ENCODE results near the gene USP7.

Gene USP7

DNA sequence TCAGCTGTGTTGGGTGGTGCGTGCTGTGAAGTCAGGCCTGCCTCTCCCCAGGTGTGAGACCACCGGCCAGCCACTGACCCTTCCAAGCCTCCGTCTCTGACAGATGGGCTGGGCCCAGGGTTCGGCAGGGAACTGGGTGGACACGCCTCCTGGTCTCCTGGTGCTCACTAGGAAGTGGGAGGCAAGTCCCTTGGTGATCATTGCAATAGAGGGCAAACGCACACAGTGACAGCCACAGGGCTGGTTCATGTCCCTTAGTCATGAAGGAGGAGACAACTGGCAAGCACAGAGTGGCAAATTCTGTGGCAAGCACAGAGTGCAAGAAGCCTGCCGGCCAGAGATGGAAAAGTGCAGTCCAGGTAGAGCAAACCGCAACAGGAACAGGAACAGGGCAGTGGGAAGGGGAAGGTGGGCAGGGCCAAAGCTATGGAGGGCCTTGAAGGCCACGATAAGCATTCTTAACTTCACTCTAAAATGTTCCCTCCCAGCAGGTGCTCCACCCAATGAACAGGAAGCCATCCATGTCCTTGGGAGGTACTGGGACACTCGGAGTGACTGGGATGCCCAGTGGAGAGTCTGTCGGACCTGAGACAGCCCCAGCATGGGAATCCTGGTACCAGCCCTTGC lies 21.9 kb downstream of the USP7 start:
- Histone ChIP-seq H3K27ac (ENCODE audit: low read depth, low read length) (no peak overlapping the region), H3K27me3 (ENCODE audit: insufficient read depth, low read length) (no peaks in the 10 kb centered on the region), H3K79me2 (ENCODE audit: control insufficient read depth, insufficient read depth, low read length, unreplicated experiment) (peaks cover 98% of the 10 kb centered on the region), H3K4me1 (ENCODE audit: control insufficient read depth, insufficient read depth, low read length, unreplicated experiment) (no peaks in the 10 kb centered on the region), H2AFZ (ENCODE audit: low read length, unreplicated experiment) (no peak overlapping the region), H3K4me3 (ENCODE audit: low read depth, low read length) (no peak overlapping the region), H3K36me3 (ENCODE audit: insufficient read depth, low read length) (no peaks in the 10 kb centered on the region)

DNA sequence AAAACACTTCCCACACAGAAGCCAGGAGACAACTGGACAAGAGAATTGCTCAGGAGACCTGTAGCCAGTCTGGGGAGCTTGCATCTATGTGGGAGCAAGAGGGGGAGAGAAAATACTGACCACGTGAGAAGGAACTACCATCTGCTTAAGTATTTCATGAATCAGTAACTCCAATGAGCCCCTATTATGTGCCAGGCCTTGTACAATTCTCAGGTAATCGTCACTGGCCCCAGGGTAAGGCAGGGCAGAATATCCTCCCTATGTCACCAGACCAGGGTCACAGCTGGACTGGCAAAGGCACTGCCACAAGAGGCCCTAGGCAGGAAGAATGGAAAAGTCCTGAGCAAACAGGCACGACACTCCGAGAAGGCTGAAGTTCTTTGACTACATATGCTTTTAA lies 25.9 kb downstream of the USP7 start:
- Histone ChIP-seq H3K4me3 (ENCODE audit: low read depth, low read length) (no peak overlapping the region), H3K36me3 (ENCODE audit: insufficient read depth, low read length) (no peaks in the 10 kb centered on the region), H3K79me2 (ENCODE audit: control insufficient read depth, insufficient read depth, low read length, unreplicated experiment) (peaks cover 97% of the 10 kb centered on the region), H3K4me1 (ENCODE audit: control insufficient read depth, insufficient read depth, low read length, unreplicated experiment) (no peaks in the 10 kb centered on the region), H3K27ac (ENCODE audit: low read depth, low read length) (no peak overlapping the region), H3K27me3 (ENCODE audit: insufficient read depth, low read length) (no peaks in the 10 kb centered on the region), H2AFZ (ENCODE audit: low read length, unreplicated experiment) (no peak overlapping the region)

DNA sequence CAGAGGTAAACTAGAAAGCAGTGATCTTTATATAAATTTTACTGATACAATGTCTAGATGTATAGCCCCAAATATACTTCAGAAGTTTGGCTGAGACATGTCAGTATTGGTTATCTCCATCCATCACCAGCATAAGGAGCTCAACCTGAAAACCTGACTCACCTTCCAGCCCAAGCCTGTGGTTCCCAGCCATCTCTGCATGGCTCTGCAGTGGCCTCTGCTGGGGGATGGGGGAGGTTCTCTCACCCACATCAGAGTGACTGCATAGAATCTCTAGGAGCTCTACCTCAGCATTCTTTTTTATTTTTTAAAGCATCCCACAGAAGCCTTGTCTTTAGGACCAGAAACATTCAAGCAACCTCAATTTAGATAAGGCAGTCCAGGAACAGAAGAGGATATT lies 27.3 kb downstream of the USP7 start:
- Histone ChIP-seq H3K36me3 (ENCODE audit: insufficient read depth, low read length) (no peaks in the 10 kb centered on the region), H3K27me3 (ENCODE audit: insufficient read depth, low read length) (no peaks in the 10 kb centered on the region), H3K79me2 (ENCODE audit: control insufficient read depth, insufficient read depth, low read length, unreplicated experiment) (peaks cover 96% of the 10 kb centered on the region), H3K4me1 (ENCODE audit: control insufficient read depth, insufficient read depth, low read length, unreplicated experiment) (no peaks in the 10 kb centered on the region), H3K4me3 (ENCODE audit: low read depth, low read length) (no peak overlapping the region), H3K27ac (ENCODE audit: low read depth, low read length) (no peak overlapping the region), H2AFZ (ENCODE audit: low read length, unreplicated experiment) (no peak overlapping the region)

DNA sequence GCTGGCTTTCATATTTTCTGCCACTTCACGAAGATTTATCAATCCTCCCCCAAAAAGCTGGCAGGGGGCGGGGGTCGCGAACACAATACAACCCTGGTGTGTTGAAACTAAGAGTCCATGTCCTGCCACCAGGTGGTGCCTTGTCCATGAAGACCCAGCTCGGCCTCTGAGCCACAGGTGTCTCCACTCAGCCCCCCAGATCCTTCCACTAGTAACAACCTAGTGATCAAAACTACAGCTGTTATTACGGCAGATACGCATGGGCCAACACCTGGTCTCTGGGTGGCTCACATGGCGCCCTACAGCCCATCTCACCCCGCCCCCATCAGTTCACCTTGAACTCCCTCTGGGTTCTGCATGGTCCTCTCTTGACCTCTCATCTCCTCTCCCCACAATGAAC lies 27.7 kb downstream of the USP7 start:
- Histone ChIP-seq H3K4me3 (ENCODE audit: low read depth, low read length) (no peak overlapping the region), H3K4me1 (ENCODE audit: control insufficient read depth, insufficient read depth, low read length, unreplicated experiment) (no peaks in the 10 kb centered on the region), H2AFZ (ENCODE audit: low read length, unreplicated experiment) (no peak overlapping the region)

DNA sequence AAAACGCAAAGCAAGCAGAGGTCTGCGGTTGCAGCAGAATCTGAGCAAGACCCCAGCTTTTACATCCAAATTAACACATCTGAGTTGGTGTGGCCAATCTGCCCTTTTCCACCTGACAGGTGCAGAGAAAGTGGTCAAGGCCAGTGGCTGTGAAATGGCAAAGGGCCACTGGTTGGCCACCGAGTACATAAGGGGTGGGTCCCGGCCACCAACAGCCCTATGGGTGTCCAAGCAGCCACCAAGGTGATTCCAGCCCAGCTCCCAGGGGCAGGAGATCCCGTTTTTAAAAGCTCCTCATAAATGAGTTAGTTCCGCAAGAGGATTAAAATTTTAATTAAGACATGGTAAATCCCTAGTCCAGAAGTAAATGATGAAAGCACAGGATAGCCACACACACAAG lies 29.1 kb downstream of the USP7 start:
- no peak overlapping the region for H2AFZ ChIP-seq (ENCODE audit: low read length, unreplicated experiment)
- H3K36me3 ChIP-seq (ENCODE audit: insufficient read depth, low read length), result peaks cover 5% of the 10 kb centered on the region
- no peak overlapping the region for H3K27ac ChIP-seq (ENCODE audit: low read depth, low read length)
- H3K4me1 ChIP-seq (ENCODE audit: control insufficient read depth, insufficient read depth, low read length, unreplicated experiment), result no peaks in the 10 kb centered on the region
- H3K79me2 ChIP-seq (ENCODE audit: control insufficient read depth, insufficient read depth, low read length, unreplicated experiment), result peaks cover 96% of the 10 kb centered on the region
- no peaks in the 10 kb centered on the region for H3K27me3 ChIP-seq (ENCODE audit: insufficient read depth, low read length)
- H3K4me3 ChIP-seq (ENCODE audit: low read depth, low read length), result no peak overlapping the region

More for the DNA sequence above, 27.7 kb downstream of the USP7 start:
- peaks cover 96% of the 10 kb centered on the region for H3K79me2 ChIP-seq (ENCODE audit: control insufficient read depth, insufficient read depth, low read length, unreplicated experiment)
- H3K36me3 ChIP-seq (ENCODE audit: insufficient read depth, low read length), result no peaks in the 10 kb centered on the region
- no peak overlapping the region for H3K27ac ChIP-seq (ENCODE audit: low read depth, low read length)
- no peaks in the 10 kb centered on the region for H3K27me3 ChIP-seq (ENCODE audit: insufficient read depth, low read length)

DNA sequence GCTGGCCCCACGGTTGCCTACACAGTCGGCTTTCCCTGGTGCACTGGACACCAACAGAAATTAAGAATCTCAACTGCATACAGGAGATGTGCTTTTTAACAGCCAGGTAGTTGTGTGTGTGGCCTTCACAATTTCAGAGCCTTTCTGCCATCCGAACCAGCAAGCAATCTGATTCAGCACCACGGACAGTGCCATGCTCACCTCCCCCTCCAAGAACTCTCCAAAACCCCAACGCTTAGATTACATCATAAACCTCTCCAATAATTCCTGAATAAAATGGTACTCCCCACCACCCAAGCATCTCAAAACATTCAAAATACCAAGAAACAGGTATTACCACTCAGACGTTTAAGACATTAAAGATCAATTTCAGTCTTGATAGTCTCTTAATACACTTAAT lies 31.8 kb downstream of the USP7 start:
- Histone ChIP-seq H3K36me3 (ENCODE audit: insufficient read depth, low read length) (peaks cover 11% of the 10 kb centered on the region), H3K27ac (ENCODE audit: low read depth, low read length) (no peak overlapping the region), H3K79me2 (ENCODE audit: control insufficient read depth, insufficient read depth, low read length, unreplicated experiment) (peaks cover 95% of the 10 kb centered on the region), H2AFZ (ENCODE audit: low read length, unreplicated experiment) (no peak overlapping the region), H3K4me3 (ENCODE audit: low read depth, low read length) (no peak overlapping the region), H3K27me3 (ENCODE audit: insufficient read depth, low read length) (no peaks in the 10 kb centered on the region), H3K4me1 (ENCODE audit: control insufficient read depth, insufficient read depth, low read length, unreplicated experiment) (no peaks in the 10 kb centered on the region)

DNA sequence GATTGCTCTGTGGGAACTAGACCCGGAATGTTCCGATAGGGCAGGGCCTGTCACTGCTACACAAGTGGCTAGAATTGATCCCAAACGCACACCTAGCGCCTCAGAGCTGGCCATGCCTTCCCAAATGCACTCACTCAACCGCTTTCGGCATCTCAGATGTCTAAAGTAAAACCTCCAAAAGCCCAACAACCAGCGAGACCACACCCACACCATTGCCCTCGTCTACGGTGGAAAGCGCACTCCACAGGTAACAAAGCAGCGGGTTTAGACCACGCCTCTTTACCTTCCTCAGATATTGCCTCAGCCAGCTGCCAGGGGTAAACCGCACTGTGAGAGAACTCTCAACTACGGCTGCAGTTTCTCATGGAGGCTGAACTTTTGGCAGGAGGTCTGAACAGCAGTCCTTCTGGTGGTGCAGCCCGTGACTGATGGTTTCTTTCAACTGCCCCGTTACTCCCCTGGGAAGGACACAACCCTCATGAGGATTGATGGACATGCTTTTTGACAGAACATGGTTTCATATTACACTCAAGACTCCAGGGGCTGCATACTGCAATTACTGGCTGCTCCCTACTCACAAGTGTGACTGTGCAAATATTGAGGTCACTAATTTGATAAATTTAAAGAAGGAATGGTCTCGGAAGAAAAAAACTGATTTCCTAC lies 34.5 kb downstream of the USP7 start:
- H3K27me3 ChIP-seq (ENCODE audit: insufficient read depth, low read length), result no peaks in the 10 kb centered on the region
- H3K36me3 ChIP-seq (ENCODE audit: insufficient read depth, low read length), result peaks cover 11% of the 10 kb centered on the region
- H2AFZ ChIP-seq (ENCODE audit: low read length, unreplicated experiment), result no peak overlapping the region
- H3K4me3 ChIP-seq (ENCODE audit: low read depth, low read length), result no peak overlapping the region
- H3K27ac ChIP-seq (ENCODE audit: low read depth, low read length), result no peak overlapping the region
- no peaks in the 10 kb centered on the region for H3K4me1 ChIP-seq (ENCODE audit: control insufficient read depth, insufficient read depth, low read length, unreplicated experiment)
- peaks cover 91% of the 10 kb centered on the region for H3K79me2 ChIP-seq (ENCODE audit: control insufficient read depth, insufficient read depth, low read length, unreplicated experiment)

DNA sequence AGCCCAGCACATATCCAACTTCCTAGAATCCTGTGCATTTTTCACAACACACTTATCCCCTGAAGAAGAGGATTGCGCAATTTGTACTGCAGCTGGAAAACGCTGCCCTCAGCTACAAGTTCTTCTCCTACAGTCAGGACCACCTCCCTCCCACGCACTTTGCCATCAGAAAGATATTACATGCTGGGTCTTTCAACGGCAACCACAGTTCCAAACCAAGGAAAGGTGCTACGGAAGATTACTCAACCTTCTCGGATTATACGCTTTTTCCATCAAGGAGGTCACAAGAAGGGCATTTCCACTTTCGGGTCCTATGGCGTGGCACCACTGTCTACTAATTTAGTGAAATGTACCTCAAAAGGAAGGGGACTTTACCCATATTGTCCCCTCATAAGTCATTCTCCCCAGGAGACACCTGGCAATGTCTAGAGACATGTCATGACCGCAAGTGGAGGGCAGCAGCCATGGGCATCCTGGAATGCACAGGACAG lies 35.2 kb downstream of the USP7 start:
- H3K27me3 ChIP-seq (ENCODE audit: insufficient read depth, low read length), result no peaks in the 10 kb centered on the region
- H3K27ac ChIP-seq (ENCODE audit: low read depth, low read length), result no peak overlapping the region
- no peaks in the 10 kb centered on the region for H3K4me1 ChIP-seq (ENCODE audit: control insufficient read depth, insufficient read depth, low read length, unreplicated experiment)
- H2AFZ ChIP-seq (ENCODE audit: low read length, unreplicated experiment), result no peak overlapping the region
- peaks cover 11% of the 10 kb centered on the region for H3K36me3 ChIP-seq (ENCODE audit: insufficient read depth, low read length)
- H3K4me3 ChIP-seq (ENCODE audit: low read depth, low read length), result no peak overlapping the region
- H3K79me2 ChIP-seq (ENCODE audit: control insufficient read depth, insufficient read depth, low read length, unreplicated experiment), result peaks cover 92% of the 10 kb centered on the region

DNA sequence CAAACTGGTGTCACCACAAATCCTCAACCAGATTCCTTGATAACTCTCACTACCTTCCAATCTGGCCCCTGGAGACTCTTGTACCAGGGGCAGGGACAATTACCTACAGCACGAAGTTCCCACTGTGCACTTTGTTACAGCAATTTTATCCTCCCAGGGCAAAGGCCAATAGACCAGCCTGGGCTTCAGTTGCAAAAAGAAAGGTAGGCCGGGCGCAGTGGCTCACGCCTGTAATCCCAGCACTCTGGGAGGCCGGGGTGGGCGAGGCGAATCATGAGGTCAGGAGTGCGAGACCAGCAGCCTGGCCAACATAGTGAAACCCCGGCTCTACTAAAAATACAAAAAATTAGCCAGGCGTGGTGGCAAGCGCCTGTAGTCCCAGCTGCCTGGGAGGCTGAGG lies 36.9 kb downstream of the USP7 start:
- H3K36me3 ChIP-seq (ENCODE audit: insufficient read depth, low read length), result peaks cover 20% of the 10 kb centered on the region
- H3K27ac ChIP-seq (ENCODE audit: low read depth, low read length), result no peak overlapping the region
- no peaks in the 10 kb centered on the region for H3K27me3 ChIP-seq (ENCODE audit: insufficient read depth, low read length)
- H2AFZ ChIP-seq (ENCODE audit: low read length, unreplicated experiment), result no peak overlapping the region
- peaks cover 82% of the 10 kb centered on the region for H3K79me2 ChIP-seq (ENCODE audit: control insufficient read depth, insufficient read depth, low read length, unreplicated experiment)
- H3K4me1 ChIP-seq (ENCODE audit: control insufficient read depth, insufficient read depth, low read length, unreplicated experiment), result no peaks in the 10 kb centered on the region
- no peak overlapping the region for H3K4me3 ChIP-seq (ENCODE audit: low read depth, low read length)

DNA sequence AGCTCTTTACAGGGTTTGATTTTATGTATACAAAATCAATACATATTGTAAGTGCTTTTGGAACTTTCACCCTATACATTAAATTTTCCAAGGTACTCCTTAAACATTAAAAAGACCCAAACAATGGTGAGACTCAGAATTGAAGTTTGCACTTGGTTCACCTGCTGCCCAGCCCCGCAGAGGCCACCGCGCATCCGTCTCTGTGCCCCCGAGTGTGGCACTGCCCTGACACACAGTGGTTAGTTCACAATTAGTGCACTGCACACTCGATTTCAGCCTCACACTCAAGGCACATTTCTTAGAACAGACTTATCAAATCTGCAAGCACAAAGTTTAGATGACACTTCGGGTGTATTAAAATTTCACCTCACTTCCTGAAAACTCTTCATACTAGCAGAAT lies 38.3 kb downstream of the USP7 start:
- Histone ChIP-seq H3K4me1 (ENCODE audit: control insufficient read depth, insufficient read depth, low read length, unreplicated experiment) (no peaks in the 10 kb centered on the region), H2AFZ (ENCODE audit: low read length, unreplicated experiment) (no peak overlapping the region), H3K36me3 (ENCODE audit: insufficient read depth, low read length) (peaks cover 20% of the 10 kb centered on the region), H3K4me3 (ENCODE audit: low read depth, low read length) (no peak overlapping the region), H3K27me3 (ENCODE audit: insufficient read depth, low read length) (no peaks in the 10 kb centered on the region), H3K27ac (ENCODE audit: low read depth, low read length) (no peak overlapping the region), H3K79me2 (ENCODE audit: control insufficient read depth, insufficient read depth, low read length, unreplicated experiment) (peaks cover 68% of the 10 kb centered on the region)

DNA sequence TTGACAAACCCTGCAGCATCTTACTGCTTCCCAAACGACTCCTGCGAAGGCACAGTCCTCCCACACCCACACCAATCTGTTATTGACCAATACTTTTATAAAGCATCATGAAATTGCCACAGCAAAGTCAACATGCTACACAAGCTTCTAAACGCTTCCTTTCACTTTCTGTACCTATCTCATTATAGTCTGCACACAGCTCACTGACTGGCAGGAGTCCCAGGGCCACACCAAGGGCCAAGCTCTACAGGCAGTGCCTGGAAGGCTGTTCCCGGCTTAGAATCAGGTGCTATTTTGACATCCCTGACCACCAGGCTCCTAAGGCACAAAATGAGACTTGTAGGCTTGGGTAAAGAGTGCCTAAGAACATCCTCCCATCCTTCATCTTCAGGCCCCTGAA lies 39.5 kb downstream of the USP7 start:
- H3K4me3 ChIP-seq (ENCODE audit: low read depth, low read length), result no peak overlapping the region
- peaks cover 56% of the 10 kb centered on the region for H3K79me2 ChIP-seq (ENCODE audit: control insufficient read depth, insufficient read depth, low read length, unreplicated experiment)
- peaks cover 11% of the 10 kb centered on the region for H3K36me3 ChIP-seq (ENCODE audit: insufficient read depth, low read length)
- H3K27ac ChIP-seq (ENCODE audit: low read depth, low read length), result no peak overlapping the region
- H2AFZ ChIP-seq (ENCODE audit: low read length, unreplicated experiment), result no peak overlapping the region
- no peaks in the 10 kb centered on the region for H3K4me1 ChIP-seq (ENCODE audit: control insufficient read depth, insufficient read depth, low read length, unreplicated experiment)
- no peaks in the 10 kb centered on the region for H3K27me3 ChIP-seq (ENCODE audit: insufficient read depth, low read length)

All from ACC112 (cell line).